NT2/D1 (cell line): Measurements from ENCODE around the gene G3BP2.

ENCODE experiments used
- DNase-seq: peaks from one replicate; pipeline ENCODE4 v3.0.0-alpha.2; 2011; ENCODE audit warnings: low read depth, low spot score
- H3K27me3 ChIP-seq: 2 replicates; pipeline ENCODE4 v1.6.0; 2011; ENCODE audit warnings: mild to moderate bottlenecking; ENCODE audit not compliant: insufficient read length, insufficient read depth
- H3K36me3 ChIP-seq: 2 replicates; pipeline ENCODE4 v1.6.1; 2011; ENCODE audit warnings: mild to moderate bottlenecking, low read length, mixed read lengths; ENCODE audit not compliant: insufficient read depth, insufficient read length
- H3K4me1 ChIP-seq: 2 replicates; pipeline ENCODE4 v1.5.1; 2011; ENCODE audit not compliant: insufficient read depth, insufficient read length
- H3K4me3 ChIP-seq: 2 replicates; pipeline ENCODE4 v1.5.1; 2011; ENCODE audit warnings: low read depth; ENCODE audit not compliant: insufficient read length
- H3K9ac ChIP-seq: 2 replicates; pipeline ENCODE4 v1.6.0; 2011; ENCODE audit warnings: low read depth; ENCODE audit not compliant: insufficient read length
- H3K9me3 ChIP-seq: 2 replicates; pipeline ENCODE4 v1.5.1; 2011; ENCODE audit warnings: mild to moderate bottlenecking, low read length; ENCODE audit not compliant: insufficient read depth
- SUZ12 ChIP-seq: IDR thresholded peaks from 2 replicates; pipeline ENCODE4 v1.6.1; 2011; ENCODE audit not compliant: insufficient read length, insufficient read depth; ENCODE audit errors: extremely low read depth
- YY1 ChIP-seq: IDR thresholded peaks from 2 replicates; pipeline ENCODE4 v1.6.1; 2011; ENCODE audit not compliant: insufficient read length, insufficient read depth
- ZNF274 ChIP-seq: IDR thresholded peaks from 2 replicates; pipeline ENCODE4 v1.6.1; 2011; ENCODE audit warnings: mild to moderate bottlenecking, low read depth, low read length

G3BP2 gene

GRCh38 chr4:75658876-75659275 lies 14.3 kb downstream of the G3BP2 start:
- H3K27me3 ChIP-seq: no peaks in the 10 kb centered on the region
- H3K9me3 ChIP-seq: no peaks in the 10 kb centered on the region
- TF ChIP-seq ZNF274: no peak
- no peak for TF ChIP-seq YY1
- TF ChIP-seq SUZ12: no peak
- H3K4me3 ChIP-seq: no peak overlapping the region
- DNase-seq: no peak
- peaks cover 72% of the 10 kb centered on the region for H3K36me3 ChIP-seq
- H3K9ac ChIP-seq: no peak overlapping the region
- no peaks in the 10 kb centered on the region for H3K4me1 ChIP-seq

GRCh38 chr4:75655562-75655961 lies 17.6 kb downstream of the G3BP2 start:
- Histone ChIP-seq H3K9me3 (no peaks in the 10 kb centered on the region), H3K4me3 (no peak overlapping the region), H3K4me1 (no peaks in the 10 kb centered on the region), H3K36me3 (peaks cover 85% of the 10 kb centered on the region), H3K27me3 (no peaks in the 10 kb centered on the region), H3K9ac (no peak overlapping the region)
- DNase-seq: no peak
- TF ChIP-seq YY1: no peak
- TF ChIP-seq SUZ12: no peak
- TF ChIP-seq ZNF274: no peak

GRCh38 chr4:75654905-75655304 lies 18.3 kb downstream of the G3BP2 start:
- no peak for TF ChIP-seq SUZ12
- no peak for TF ChIP-seq ZNF274
- no peak for TF ChIP-seq YY1
- no peaks in the 10 kb centered on the region for H3K27me3 ChIP-seq
- no peak overlapping the region for H3K4me3 ChIP-seq
- H3K9ac ChIP-seq: no peak overlapping the region
- no peaks in the 10 kb centered on the region for H3K9me3 ChIP-seq
- peaks cover 80% of the 10 kb centered on the region for H3K36me3 ChIP-seq
- H3K4me1 ChIP-seq: no peaks in the 10 kb centered on the region
- DNase-seq: no peak

- Histone ChIP-seq H3K4me1 (no peaks in the 10 kb centered on the region), H3K36me3 (peaks cover 78% of the 10 kb centered on the region), H3K9me3 (no peaks in the 10 kb centered on the region), H3K4me3 (no peak overlapping the region), H3K27me3 (no peaks in the 10 kb centered on the region), H3K9ac (no peak overlapping the region)
- TF ChIP-seq ZNF274 (no peak), SUZ12 (no peak), YY1 (no peak)
- no peak for DNase-seq
Measured at GRCh38 chr4:75653845-75654503, 19.2 kb downstream of the G3BP2 start.

- TF ChIP-seq SUZ12 (no peak), ZNF274 (no peak), YY1 (no peak)
- H3K4me1 ChIP-seq: no peaks in the 10 kb centered on the region
- no peak for DNase-seq
- no peaks in the 10 kb centered on the region for H3K9me3 ChIP-seq
- no peaks in the 10 kb centered on the region for H3K27me3 ChIP-seq
- H3K4me3 ChIP-seq: no peak overlapping the region
- H3K36me3 ChIP-seq: peaks cover 60% of the 10 kb centered on the region
- H3K9ac ChIP-seq: no peak overlapping the region
Measured at GRCh38 chr4:75644095-75644494, 29.1 kb downstream of the G3BP2 start.

GRCh38 chr4:75643651-75644050 lies 29.6 kb downstream of the G3BP2 start:
- no peak for TF ChIP-seq YY1
- TF ChIP-seq ZNF274: no peak
- TF ChIP-seq SUZ12: no peak
- Histone ChIP-seq H3K36me3 (peaks cover 56% of the 10 kb centered on the region), H3K9ac (no peak overlapping the region), H3K9me3 (no peaks in the 10 kb centered on the region), H3K27me3 (no peaks in the 10 kb centered on the region), H3K4me3 (no peak overlapping the region), H3K4me1 (no peaks in the 10 kb centered on the region)
- DNase-seq: no peak

- no peak for TF ChIP-seq ZNF274
- no peak for TF ChIP-seq SUZ12
- TF ChIP-seq YY1: no peak
- no peaks in the 10 kb centered on the region for H3K4me1 ChIP-seq
- H3K9me3 ChIP-seq: no peaks in the 10 kb centered on the region
- H3K4me3 ChIP-seq: no peak overlapping the region
- peaks cover 16% of the 10 kb centered on the region for H3K36me3 ChIP-seq
- H3K27me3 ChIP-seq: no peaks in the 10 kb centered on the region
- no peak overlapping the region for H3K9ac ChIP-seq
- no peak for DNase-seq
Measured at GRCh38 chr4:75639124-75639695, 34.0 kb downstream of the G3BP2 start.
